Esophagus muscularis mucosa (tissue), 4 donors: Measurements from ENCODE around the gene USF1.

ENCODE experiments used
- CTCF ChIP-seq, 3 experiments: fragments of 200-600 bp in 2 of 3; fragments of 450-650 bp in 1 of 3; sonication (generic) in 2 of 3; IDR thresholded peaks; one replicate each; pipeline ENCODE4 v1.5.1; 2017 to 2019; ENCODE audit warnings: antibody characterized with exemption in 3 of 3, mild to moderate bottlenecking in 2 of 3, moderate library complexity in 1 of 3
- EP300 ChIP-seq: sonication (generic); formaldehyde crosslinking; IDR thresholded peaks from one replicate; pipeline ENCODE4 v1.6.1; 2017; ENCODE audit warnings: antibody characterized with exemption
- POLR2A ChIP-seq: fragments of 450-650 bp; IDR thresholded peaks from one replicate; pipeline ENCODE4 v1.6.1; 2017; ENCODE audit warnings: antibody characterized with exemption, moderate library complexity, mild to moderate bottlenecking, low read depth

GRCh38 chr1:161054805-161055204 is 9.0 kb upstream of the USF1 start:
- TF ChIP-seq CTCF (IDR thresholded peaks at IDR 0.05) (no peak), EP300 (no peak), POLR2A (no peak)
